Measurements from ENCODE around the gene CTIF. TPM values are rescaled to one million over a fixed set of nuclear protein-coding genes. Genes with fewer than 3 reads are reported as not detected.

Gene CTIF
- total RNA-seq, 1 donor, result 65.9 TPM

DNA sequence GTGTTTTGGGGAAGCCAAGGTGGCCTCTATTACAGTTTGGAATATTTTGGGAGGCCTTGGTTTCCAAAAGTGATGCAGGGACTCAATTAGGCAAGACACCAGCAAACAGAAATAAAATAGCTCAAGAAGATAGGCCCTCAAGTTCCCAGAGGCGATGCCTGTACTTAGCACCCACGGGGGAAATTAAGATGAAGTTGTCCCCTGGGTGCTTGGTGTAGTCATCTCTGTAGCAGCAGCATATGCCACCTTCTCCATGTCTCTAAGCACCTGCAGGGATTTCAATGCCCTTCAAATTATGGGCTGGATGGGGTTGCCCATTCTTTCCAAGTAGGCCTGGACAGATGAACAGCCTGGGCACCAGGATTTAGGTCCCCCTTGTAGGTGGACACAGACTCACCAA is 185.0 kb downstream of the CTIF start:
- TF ChIP-seq, protein P1, sequence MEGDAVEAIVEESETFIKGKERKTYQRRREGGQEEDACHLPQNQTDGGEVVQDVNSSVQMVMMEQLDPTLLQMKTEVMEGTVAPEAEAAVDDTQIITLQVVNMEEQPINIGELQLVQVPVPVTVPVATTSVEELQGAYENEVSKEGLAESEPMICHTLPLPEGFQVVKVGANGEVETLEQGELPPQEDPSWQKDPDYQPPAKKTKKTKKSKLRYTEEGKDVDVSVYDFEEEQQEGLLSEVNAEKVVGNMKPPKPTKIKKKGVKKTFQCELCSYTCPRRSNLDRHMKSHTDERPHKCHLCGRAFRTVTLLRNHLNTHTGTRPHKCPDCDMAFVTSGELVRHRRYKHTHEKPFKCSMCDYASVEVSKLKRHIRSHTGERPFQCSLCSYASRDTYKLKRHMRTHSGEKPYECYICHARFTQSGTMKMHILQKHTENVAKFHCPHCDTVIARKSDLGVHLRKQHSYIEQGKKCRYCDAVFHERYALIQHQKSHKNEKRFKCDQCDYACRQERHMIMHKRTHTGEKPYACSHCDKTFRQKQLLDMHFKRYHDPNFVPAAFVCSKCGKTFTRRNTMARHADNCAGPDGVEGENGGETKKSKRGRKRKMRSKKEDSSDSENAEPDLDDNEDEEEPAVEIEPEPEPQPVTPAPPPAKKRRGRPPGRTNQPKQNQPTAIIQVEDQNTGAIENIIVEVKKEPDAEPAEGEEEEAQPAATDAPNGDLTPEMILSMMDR (IDR thresholded peaks at IDR 0.05; ENCODE audit: extremely low read depth, low read depth, low read length), result no peak
- Histone ChIP-seq H3K27ac (ENCODE audit: low read depth, low read length) (no peak overlapping the region), H3K79me2 (ENCODE audit: insufficient read depth, low read length) (peaks cover 3% of the 10 kb centered on the region), H3K4me1 (ENCODE audit: insufficient read depth, low read length) (peaks cover 43% of the 10 kb centered on the region), H2AFZ (ENCODE audit: low read length) (no peak overlapping the region), H3K27me3 (ENCODE audit: insufficient read depth, low read length) (no peaks in the 10 kb centered on the region), H3K4me3 (ENCODE audit: insufficient read depth, low read length) (no peak overlapping the region), H3K4me2 (ENCODE audit: insufficient read depth, low read length) (no peak overlapping the region), H4K20me1 (ENCODE audit: insufficient read depth, low read length) (no peaks in the 10 kb centered on the region), H3K36me3 (ENCODE audit: insufficient read depth, low read length) (peaks cover 20% of the 10 kb centered on the region), H3K9me3 (ENCODE audit: low read depth, low read length) (peaks cover 13% of the 10 kb centered on the region)
- no peak for DNase-seq (ENCODE audit: insufficient read length, low spot score, missing footprints)

DNA sequence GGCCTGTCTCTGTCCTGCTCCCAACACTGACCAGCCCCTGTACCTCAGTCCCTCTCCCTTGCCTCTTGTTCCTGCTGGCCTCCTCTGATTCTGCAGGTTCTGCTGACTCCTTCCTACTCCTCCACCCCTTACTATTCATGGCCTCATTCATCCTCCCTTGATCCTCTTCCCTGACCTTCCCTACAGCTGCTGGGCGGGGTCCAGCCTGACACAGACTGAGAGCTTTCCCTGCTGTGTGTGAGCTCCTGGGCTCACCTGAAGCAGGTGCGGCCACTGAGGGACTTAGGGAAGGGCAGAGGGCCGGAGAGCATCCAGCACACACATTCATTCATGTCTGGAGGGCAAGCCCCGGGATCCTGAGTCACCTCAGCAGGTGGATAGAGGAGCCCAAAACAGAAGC is 185.6 kb downstream of the CTIF start:
- no peak for DNase-seq (ENCODE audit: insufficient read length, low spot score, missing footprints)
- Histone ChIP-seq H3K36me3 (ENCODE audit: insufficient read depth, low read length) (peaks cover 16% of the 10 kb centered on the region), H3K4me1 (ENCODE audit: insufficient read depth, low read length) (peaks cover 43% of the 10 kb centered on the region), H3K27me3 (ENCODE audit: insufficient read depth, low read length) (no peaks in the 10 kb centered on the region), H3K79me2 (ENCODE audit: insufficient read depth, low read length) (peaks cover 6% of the 10 kb centered on the region), H4K20me1 (ENCODE audit: insufficient read depth, low read length) (no peaks in the 10 kb centered on the region), H2AFZ (ENCODE audit: low read length) (no peak overlapping the region), H3K4me3 (ENCODE audit: insufficient read depth, low read length) (no peak overlapping the region), H3K27ac (ENCODE audit: low read depth, low read length) (no peak overlapping the region), H3K9me3 (ENCODE audit: low read depth, low read length) (peaks cover 13% of the 10 kb centered on the region), H3K4me2 (ENCODE audit: insufficient read depth, low read length) (no peak overlapping the region)
- TF ChIP-seq, protein P1 (IDR thresholded peaks at IDR 0.05; ENCODE audit: extremely low read depth, low read depth, low read length), result no peak

DNA sequence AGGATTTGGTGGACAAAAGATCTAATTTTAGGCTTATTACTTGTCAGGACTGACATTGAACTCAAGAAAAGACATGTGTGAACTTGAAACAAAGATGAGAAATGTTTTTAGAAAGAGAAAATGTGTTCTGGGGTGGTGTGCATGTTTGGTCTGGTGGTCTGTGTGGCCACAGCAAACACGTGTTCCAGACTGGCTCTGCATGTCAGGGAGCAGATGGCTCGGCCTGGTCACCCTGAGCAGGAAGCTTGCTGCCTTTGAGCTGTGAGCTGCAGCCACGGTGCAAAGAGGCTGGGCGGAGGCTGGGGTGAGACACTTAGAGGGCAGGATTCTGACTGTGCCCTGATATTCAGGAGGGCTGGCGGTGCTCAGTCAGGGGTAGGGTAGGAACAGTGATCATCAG is 186.1 kb downstream of the CTIF start:
- Histone ChIP-seq H3K4me2 (ENCODE audit: insufficient read depth, low read length) (no peak overlapping the region), H4K20me1 (ENCODE audit: insufficient read depth, low read length) (no peaks in the 10 kb centered on the region), H3K27ac (ENCODE audit: low read depth, low read length) (no peak overlapping the region), H3K4me3 (ENCODE audit: insufficient read depth, low read length) (no peak overlapping the region), H2AFZ (ENCODE audit: low read length) (no peak overlapping the region), H3K27me3 (ENCODE audit: insufficient read depth, low read length) (no peaks in the 10 kb centered on the region), H3K9me3 (ENCODE audit: low read depth, low read length) (peaks cover 13% of the 10 kb centered on the region), H3K79me2 (ENCODE audit: insufficient read depth, low read length) (peaks cover 11% of the 10 kb centered on the region), H3K36me3 (ENCODE audit: insufficient read depth, low read length) (peaks cover 16% of the 10 kb centered on the region), H3K4me1 (ENCODE audit: insufficient read depth, low read length) (peaks cover 42% of the 10 kb centered on the region)
- TF ChIP-seq, protein P1 (IDR thresholded peaks at IDR 0.05; ENCODE audit: extremely low read depth, low read depth, low read length), result no peak
- no peak for DNase-seq (ENCODE audit: insufficient read length, low spot score, missing footprints)

DNA sequence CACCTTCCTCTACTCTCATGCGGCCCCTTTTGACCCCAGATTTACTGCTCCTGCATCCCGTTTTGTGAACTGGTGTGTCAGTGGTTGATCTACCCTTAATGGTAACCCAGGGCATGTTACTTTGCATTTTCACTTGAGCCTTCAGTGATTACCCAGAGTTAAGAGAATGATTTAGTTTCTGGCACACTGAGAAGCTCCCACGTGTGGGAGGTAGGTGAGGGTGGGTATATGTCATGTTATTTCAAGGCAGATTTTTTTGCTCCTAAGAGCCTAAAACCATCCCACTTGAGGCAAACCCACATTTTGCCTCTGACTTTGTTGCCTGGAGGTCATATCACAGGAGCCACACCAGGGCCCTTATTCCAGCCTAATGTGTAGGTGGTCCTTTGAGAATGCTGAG is 186.7 kb downstream of the CTIF start:
- Histone ChIP-seq H3K27ac (ENCODE audit: low read depth, low read length) (no peak overlapping the region), H2AFZ (ENCODE audit: low read length) (no peak overlapping the region), H3K4me2 (ENCODE audit: insufficient read depth, low read length) (no peak overlapping the region), H3K9me3 (ENCODE audit: low read depth, low read length) (peaks cover 13% of the 10 kb centered on the region), H3K36me3 (ENCODE audit: insufficient read depth, low read length) (peaks cover 16% of the 10 kb centered on the region), H3K79me2 (ENCODE audit: insufficient read depth, low read length) (peaks cover 14% of the 10 kb centered on the region), H3K4me3 (ENCODE audit: insufficient read depth, low read length) (no peak overlapping the region), H3K27me3 (ENCODE audit: insufficient read depth, low read length) (no peaks in the 10 kb centered on the region), H3K4me1 (ENCODE audit: insufficient read depth, low read length) (peaks cover 36% of the 10 kb centered on the region), H4K20me1 (ENCODE audit: insufficient read depth, low read length) (no peaks in the 10 kb centered on the region)
- TF ChIP-seq, protein P1 (IDR thresholded peaks at IDR 0.05; ENCODE audit: extremely low read depth, low read depth, low read length), result no peak
- DNase-seq (ENCODE audit: insufficient read length, low spot score, missing footprints), result no peak
